A204.1 (cell line): Measurements from ENCODE around the gene CSTF1.

ENCODE experiments used
- FAIRE-seq: peaks from 2 replicates; lab custom pipeline; 2012; peaks lifted over from hg19 to GRCh38; lab: Jason Lieb, UNC

The CSTF1 gene

GRCh38 chr20:56392132-56392880 is at the start of gene CSTF1, which contains the start of gene AURKA:
Gene CSTF1 (plus strand): TSS chr20:56392645. CDS start chr20:56395553, 2,908 bp downstream.
Gene AURKA (minus strand): TSS chr20:56392215. CDS start chr20:56388197, 4,018 bp downstream.
- peak; percentile 97 for FAIRE-seq

DNA sequence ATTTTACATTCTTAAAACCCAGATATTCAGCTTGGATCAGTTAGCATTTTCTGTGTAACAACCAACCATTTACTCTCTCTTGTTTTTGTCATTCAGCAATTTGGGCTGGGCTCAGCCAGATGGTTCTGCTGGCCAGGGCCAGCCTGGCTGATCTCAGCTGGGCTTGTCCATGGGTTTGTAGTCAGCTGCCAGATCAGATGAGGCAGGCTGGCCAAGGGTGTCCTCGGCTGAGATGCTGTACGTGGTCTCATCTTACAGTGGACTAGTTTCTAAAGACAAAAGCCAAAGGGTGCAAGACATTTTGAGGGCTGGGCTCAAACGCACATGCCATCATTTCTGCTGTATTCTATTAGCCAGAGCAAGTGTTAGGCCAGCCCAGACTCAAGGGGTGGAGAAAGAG is 49.7 kb upstream of the CSTF1 start:
- FAIRE-seq, result no peak

- FAIRE-seq, result no peak
These were observed 48.5 kb upstream of the CSTF1 start for GRCh38 chr20:56343861-56344381.

GRCh38 chr20:56345911-56346310 is 46.5 kb upstream of the CSTF1 start:
- FAIRE-seq, result no peak

GRCh38 chr20:56347628-56348304 is 44.7 kb upstream of the CSTF1 start:
- no peak for FAIRE-seq

- no peak for FAIRE-seq
These were observed 44.1 kb upstream of the CSTF1 start for GRCh38 chr20:56348305-56348693.

GRCh38 chr20:56348746-56349145 is 43.7 kb upstream of the CSTF1 start:
- FAIRE-seq, result no peak

DNA sequence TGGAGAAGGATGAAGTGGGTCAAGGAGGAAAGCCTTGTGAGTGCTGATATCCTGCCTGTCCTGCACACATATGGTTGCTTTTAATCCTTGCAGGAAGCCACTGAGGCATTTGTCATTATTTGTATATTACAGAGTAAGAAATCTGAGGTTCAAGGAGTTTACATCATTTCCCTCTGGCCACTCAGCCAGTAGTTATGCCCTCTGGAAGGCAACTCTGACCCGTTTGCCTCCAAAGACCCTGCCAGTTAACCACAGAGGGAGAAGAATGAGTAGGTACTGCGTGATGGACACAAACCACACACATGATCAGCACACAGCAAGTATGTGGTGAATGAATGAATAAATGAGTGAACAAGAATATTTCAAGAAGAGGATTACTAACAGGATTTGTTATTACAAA is 41.6 kb upstream of the CSTF1 start:
- no peak for FAIRE-seq

DNA sequence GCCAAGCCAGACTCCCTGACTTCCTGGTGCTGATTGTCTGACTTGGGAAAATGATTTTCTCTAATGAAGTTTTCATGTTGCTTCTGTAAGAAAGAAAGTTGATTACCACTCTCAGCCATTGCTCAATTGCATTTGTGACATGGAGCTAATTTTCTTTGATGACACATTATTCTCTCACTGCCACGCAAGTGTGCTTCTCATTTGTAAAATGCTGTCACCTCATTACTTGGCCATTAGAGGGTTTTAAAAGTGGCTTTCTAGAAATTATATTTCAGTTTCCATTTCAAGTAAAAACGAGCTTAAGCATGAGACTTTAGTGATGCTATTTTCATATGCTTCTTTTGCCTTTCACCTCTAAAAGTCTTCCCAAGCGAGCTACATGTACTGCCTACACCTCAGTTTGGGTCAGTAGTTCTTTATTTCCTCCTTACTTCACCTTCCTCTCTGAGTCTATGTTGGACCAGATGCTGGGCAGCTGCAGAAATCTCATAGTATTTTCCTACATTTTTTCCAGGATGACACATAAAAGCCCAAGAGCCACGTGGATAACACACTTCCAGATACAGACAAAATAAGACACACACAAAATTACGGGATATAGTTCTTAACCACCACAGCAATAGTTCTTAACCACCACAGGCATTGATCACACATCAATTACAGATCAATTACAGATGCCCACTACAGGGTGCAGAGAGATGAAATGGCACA is 39.9 kb upstream of the CSTF1 start:
- FAIRE-seq, result no peak

DNA sequence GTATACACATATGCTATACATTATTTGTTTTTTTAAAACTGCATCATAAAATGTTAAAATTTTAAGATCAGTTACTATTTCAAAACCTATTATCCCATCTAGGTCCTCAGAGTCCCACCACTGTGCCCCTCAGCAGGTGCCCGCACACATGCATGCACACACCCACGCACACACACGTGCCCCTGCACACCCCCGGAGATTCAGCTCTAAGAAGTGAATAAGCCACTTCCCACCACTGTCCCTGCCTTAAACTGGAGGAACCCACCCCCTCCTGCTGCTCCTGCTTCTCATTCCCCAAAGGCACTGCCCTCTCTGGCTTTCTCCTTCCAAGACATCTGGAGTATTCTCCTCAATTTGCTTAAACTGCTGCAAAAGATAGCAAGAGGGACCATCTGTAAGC is 39.1 kb upstream of the CSTF1 start:
- no peak for FAIRE-seq

DNA sequence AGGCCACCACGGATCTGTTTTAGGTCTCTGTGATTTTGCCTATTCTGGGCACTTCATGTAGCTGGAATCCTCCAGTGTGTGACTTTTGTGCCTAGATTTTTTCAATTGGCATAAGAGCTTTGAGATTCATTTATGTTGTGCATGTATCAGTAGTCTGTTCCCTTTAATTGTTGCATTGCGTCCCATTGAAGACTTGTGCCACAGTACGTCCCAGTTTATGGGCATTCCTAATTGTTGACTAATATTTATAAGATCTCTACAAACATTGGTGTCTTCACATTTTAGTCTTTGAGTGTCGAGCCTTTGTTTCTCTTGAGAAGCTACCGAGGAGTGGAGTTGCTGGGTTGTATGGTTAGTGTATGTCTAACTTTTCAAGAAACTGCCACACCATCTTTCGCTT is 34.4 kb upstream of the CSTF1 start:
- no peak for FAIRE-seq

DNA sequence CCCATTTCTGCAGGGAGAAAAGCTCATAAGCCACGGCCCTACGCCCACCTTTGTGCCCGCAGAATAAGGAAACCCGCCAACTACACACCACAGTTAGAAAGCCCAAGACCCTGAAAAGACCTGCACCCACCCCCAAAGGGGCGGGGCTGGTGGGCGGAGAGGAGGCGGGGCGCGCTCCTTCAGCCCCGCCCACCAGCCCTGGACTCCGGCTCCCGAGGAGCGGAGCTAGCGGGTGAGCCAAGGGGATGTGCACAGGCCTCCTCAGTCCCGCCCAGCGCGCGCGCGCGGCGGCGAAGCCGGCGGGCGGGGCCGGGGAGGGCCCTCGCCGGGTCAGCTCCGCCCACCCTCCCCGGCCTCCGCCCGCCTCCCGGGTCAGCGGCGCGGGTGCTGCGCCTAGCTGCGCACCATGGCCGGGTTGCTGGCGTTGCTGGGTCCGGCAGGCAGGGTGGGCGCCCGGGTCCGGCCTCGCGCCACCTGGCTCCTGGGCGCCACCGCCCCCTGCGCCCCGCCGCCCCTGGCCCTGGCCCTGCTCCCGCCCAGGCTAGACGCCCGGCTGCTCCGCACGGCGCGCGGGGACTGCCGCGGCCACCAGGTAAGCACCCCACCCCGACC is 33.7 kb upstream of the CSTF1 start, which contains the start of gene FAM210B:
Gene FAM210B, plus strand, starts transcription at position 375 of the 612 bp plus-strand sequence. Its CDS starts 32 bp downstream, at position 407.
- no peak for FAIRE-seq

GRCh38 chr20:56359212-56360132 is 33.0 kb upstream of the CSTF1 start:
- FAIRE-seq, result no peak

DNA sequence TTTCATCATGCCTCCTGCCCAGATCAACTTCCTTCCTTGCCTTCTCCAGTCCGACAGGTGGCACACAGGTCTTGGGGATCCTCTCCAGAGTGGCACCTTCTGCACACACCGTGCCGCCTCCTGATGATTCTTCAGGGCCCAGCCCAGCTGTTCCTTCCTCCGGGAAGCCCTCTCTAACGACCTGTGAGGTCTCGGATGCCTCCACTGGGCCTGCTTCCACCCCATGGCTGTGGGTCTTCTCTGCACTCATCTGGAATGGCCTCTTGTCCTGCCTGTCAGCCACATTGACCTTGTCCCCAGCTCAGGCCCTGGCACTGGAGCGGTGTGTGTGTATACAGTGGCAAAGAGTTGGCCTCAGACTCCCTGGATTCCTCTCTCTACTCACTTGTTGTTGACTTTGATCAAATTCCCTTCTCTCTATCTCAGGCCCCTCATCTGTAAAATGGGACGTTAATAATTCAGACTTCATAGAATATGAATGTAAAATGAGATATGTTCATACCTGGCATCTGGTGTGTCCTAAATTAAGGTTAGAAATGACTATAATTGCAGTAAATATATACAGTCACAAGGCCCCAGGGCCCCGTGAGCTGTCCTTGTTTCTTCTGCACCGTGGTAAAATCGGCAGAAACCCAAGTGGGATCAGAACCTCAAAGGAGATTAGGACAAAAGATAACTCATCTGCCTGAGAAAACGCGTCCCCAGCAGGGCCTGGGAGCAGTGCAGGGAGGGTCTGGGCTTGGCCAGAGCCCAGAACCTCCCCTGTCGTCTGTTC is 32.1 kb upstream of the CSTF1 start:
- FAIRE-seq, result no peak

DNA sequence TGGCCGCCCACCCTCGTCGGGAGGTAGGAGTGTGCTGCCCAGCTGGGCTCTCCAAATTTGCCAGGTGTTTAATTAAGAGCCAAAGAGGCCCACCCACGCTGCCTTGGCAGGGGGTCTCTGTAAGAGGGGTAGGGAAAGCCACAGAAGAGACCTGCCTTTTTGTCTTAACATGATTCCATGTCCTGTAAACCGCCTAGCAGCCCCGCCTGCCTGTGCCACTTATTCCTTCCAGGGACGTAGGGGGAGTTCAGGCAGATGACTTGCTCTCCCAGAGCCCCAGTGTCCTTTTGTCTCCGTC is 31.6 kb upstream of the CSTF1 start:
- FAIRE-seq, result no peak

GRCh38 chr20:56361900-56362299 is 30.5 kb upstream of the CSTF1 start:
- no peak for FAIRE-seq

- no peak for FAIRE-seq
These were observed 29.5 kb upstream of the CSTF1 start for GRCh38 chr20:56362833-56363413.

DNA sequence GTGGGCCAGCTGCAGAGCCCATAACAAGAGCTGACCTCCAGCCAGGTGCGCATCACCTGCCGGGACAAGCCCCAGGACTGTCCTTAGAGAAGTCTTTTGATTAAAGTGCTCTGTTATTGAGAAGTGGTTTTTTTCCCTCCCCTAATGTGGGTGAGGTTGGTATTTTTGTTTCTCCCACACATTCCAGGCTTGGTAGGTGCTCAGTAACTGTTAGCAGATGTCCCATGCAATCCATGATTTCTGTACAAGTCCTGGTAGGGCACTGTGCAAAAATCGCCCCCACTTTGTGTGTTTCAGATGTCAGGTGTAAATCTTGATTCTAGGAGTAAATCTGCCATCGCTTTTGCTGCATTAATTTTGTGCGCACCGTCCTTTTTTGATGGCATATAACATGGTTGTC is 29.0 kb upstream of the CSTF1 start:
- no peak for FAIRE-seq

DNA sequence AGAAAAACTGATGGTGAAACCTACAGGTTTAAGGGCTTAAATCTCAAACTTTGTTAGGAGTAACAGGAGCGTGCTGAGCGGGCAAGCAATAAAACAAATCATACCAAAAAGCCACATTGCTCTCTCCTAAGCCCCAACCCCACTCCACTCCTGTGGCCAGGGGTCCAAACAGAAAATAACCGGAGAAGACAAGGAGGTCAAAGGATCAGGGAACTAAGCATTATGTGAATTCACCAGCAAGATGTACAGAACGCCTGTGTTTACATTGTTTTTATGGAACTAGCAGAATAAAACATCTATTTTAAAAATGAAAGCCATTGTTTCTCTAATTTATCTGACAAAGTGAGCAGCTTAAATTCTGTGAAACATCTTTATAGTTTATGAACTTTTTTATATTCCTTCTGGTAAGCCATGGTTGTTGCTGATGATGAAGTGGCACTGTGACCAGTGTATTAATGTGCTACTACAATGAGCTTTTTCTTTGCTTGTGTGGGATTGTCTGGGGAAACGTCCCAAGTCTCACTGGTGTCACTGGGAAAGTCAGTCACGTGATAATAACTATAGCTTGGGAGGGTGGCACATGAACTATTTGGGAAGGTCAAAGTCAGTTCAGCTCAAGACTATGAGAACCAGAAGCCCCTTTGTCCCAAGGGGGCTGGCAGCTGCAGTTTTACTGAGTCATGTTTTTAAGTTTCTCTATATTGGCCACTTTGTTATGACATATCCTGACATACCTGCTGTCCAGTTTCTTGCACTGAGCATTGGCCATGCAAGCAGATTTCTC is 23.9 kb upstream of the CSTF1 start:
- no peak for FAIRE-seq
